A172 (cell line): ENCODE results near the gene JAKMIP2. TPM values are rescaled to one million over a fixed set of nuclear protein-coding genes. Genes with fewer than 3 reads are reported as not detected.
"Not testable (repeated sequence)": the region's sequence is repeated elsewhere in the genome, so short reads cannot be mapped to it uniquely, and the experiment has no call there.

ENCODE experiments used
- DNase-seq: peaks from one replicate; pipeline ENCODE4 v3.0.0-alpha.2; 2015; ENCODE audit warnings: low spot score
- total RNA-seq: library from RNA; depleted of rRNA; stranded (reverse); fragments of >200 nt; shearing (Covaris generic); gene quantifications from 2 replicates; pipeline ENCODE4 v1.2.3, GENCODE V29; 2014

JAKMIP2 gene
- total RNA-seq, 1 experiment from 2014 or later = 15.6 TPM

GRCh38 chr5:147616421-147616820 is 166.1 kb downstream of the JAKMIP2 start:
- DNase-seq = no peak

- DNase-seq = peak; percentile 23
These were observed 169.2 kb downstream of the JAKMIP2 start for GRCh38 chr5:147613359-147613758.

GRCh38 chr5:147611483-147611882 is 171.0 kb downstream of the JAKMIP2 start:
- no peak for DNase-seq

GRCh38 chr5:147610798-147611197 is 171.7 kb downstream of the JAKMIP2 start:
- DNase-seq = no peak

GRCh38 chr5:147601652-147602051 is 180.9 kb downstream of the JAKMIP2 start:
- no peak for DNase-seq

GRCh38 chr5:147591120-147591519 is 191.4 kb downstream of the JAKMIP2 start:
- no peak for DNase-seq

GRCh38 chr5:147590096-147590495 is 192.4 kb downstream of the JAKMIP2 start:
- no peak for DNase-seq

- DNase-seq = no peak
These were observed 195.7 kb downstream of the JAKMIP2 start for GRCh38 chr5:147586832-147587231.

- DNase-seq = no peak
These were observed 196.3 kb downstream of the JAKMIP2 start for GRCh38 chr5:147586221-147586620.

GRCh38 chr5:147582272-147582671 is 200.3 kb downstream of the JAKMIP2 start:
- DNase-seq = not testable (repeated sequence)

- DNase-seq = not testable (repeated sequence)
These were observed 202.1 kb downstream of the JAKMIP2 start for GRCh38 chr5:147580418-147580817.

- DNase-seq = peak; percentile 69
These were observed 204.1 kb downstream of the JAKMIP2 start for GRCh38 chr5:147578228-147579024.

GRCh38 chr5:147576646-147577535 is 205.6 kb downstream of the JAKMIP2 start:
- peak; percentile 46 for DNase-seq

- DNase-seq = no peak
These were observed 206.9 kb downstream of the JAKMIP2 start for GRCh38 chr5:147575598-147575997.

- no peak for DNase-seq
These were observed 209.3 kb downstream of the JAKMIP2 start for GRCh38 chr5:147573211-147573610.

- peak; percentile 34 for DNase-seq
These were observed 213.7 kb downstream of the JAKMIP2 start for GRCh38 chr5:147568710-147569406.

- peak; percentile 99 for DNase-seq
These were observed 214.5 kb downstream of the JAKMIP2 start for GRCh38 chr5:147567917-147568598.

GRCh38 chr5:147565524-147565923 is 217.0 kb downstream of the JAKMIP2 start:
- peak; percentile 94 for DNase-seq

- no peak for DNase-seq
These were observed 218.4 kb downstream of the JAKMIP2 start for GRCh38 chr5:147564124-147564486.

- no peak for DNase-seq
These were observed 218.9 kb downstream of the JAKMIP2 start for GRCh38 chr5:147563466-147564123.

GRCh38 chr5:147561435-147561834 is 221.1 kb downstream of the JAKMIP2 start:
- no peak for DNase-seq
